Osteoblast (primary cell): ENCODE measurements around the gene NFKB1. TPM values are rescaled to one million over a fixed set of nuclear protein-coding genes. Genes with fewer than 3 reads are reported as not detected.

Source experiments
- DNase-seq: peaks from one replicate; pipeline ENCODE4 v3.0.0; 2011; ENCODE audit warnings: low spot score, mixed read lengths; ENCODE audit not compliant: insufficient read length; ENCODE audit errors: missing footprints
- H2AFZ ChIP-seq: 2 replicates; pipeline ENCODE4 v1.6.0; 2011; ENCODE audit warnings: mild to moderate bottlenecking, low read length
- H3K27ac ChIP-seq: 2 replicates; pipeline ENCODE4 v1.5.1; 2011; ENCODE audit warnings: mild to moderate bottlenecking, low read depth, low read length, moderate library complexity
- H3K27me3 ChIP-seq: 2 replicates; pipeline ENCODE4 v1.6.0; 2012; ENCODE audit warnings: mild to moderate bottlenecking, control low read depth, inconsistent platforms, low read length, moderate library complexity; ENCODE audit not compliant: insufficient read depth
- H3K36me3 ChIP-seq: 2 replicates; pipeline ENCODE4 v1.5.1; 2011; ENCODE audit warnings: mild to moderate bottlenecking, low read length, control low read depth, moderate library complexity; ENCODE audit not compliant: insufficient read depth
- H3K4me1 ChIP-seq: 2 replicates; pipeline ENCODE4 v1.5.1; 2011; ENCODE audit warnings: mild to moderate bottlenecking, low read length, control low read depth, moderate library complexity; ENCODE audit not compliant: insufficient read depth
- H3K4me2 ChIP-seq: 2 replicates; pipeline ENCODE4 v1.6.0; 2011; ENCODE audit warnings: mild to moderate bottlenecking, low read length; ENCODE audit not compliant: insufficient read depth
- H3K4me3 ChIP-seq: fragments of 200-600 bp; sonication (generic); 3 replicates; pipeline ENCODE4 v1.5.1; 2012; ENCODE audit warnings: mild to moderate bottlenecking, low read length, inconsistent platforms; ENCODE audit not compliant: insufficient read depth
- H3K79me2 ChIP-seq: 2 replicates; pipeline ENCODE4 v1.6.0; 2012; ENCODE audit warnings: mild to moderate bottlenecking, low read length, control low read depth, inconsistent platforms; ENCODE audit not compliant: insufficient read depth
- H3K9me3 ChIP-seq: 2 replicates; pipeline ENCODE4 v1.5.1; 2011; ENCODE audit warnings: low read depth, low read length, control low read depth
- H4K20me1 ChIP-seq: 2 replicates; pipeline ENCODE4 v1.6.0; 2012; ENCODE audit warnings: mild to moderate bottlenecking, low read length, control low read depth; ENCODE audit not compliant: insufficient read depth
- CTCF ChIP-seq: IDR thresholded peaks from 2 replicates; pipeline ENCODE4 v1.5.1; 2011; ENCODE audit warnings: mild to moderate bottlenecking, low read depth, low read length, moderate library complexity; ENCODE audit errors: extremely low read depth
- total RNA-seq: library from RNA; depleted of rRNA; stranded (reverse); fragments of >200 nt; gene quantifications from 2 replicates; pipeline ENCODE4 v1.2.3, GENCODE V29; 2012

Gene NFKB1
- total RNA-seq, 1 donor = 27.1 TPM

- Histone ChIP-seq H3K36me3 (no peaks in the 10 kb centered on the region), H3K4me3 (no peak overlapping the region), H4K20me1 (peaks cover 9% of the 10 kb centered on the region), H3K9me3 (no peaks in the 10 kb centered on the region), H3K4me1 (peaks cover 13% of the 10 kb centered on the region), H3K27ac (no peak overlapping the region), H3K27me3 (no peaks in the 10 kb centered on the region), H3K79me2 (no peaks in the 10 kb centered on the region), H2AFZ (no peak overlapping the region), H3K4me2 (no peak overlapping the region)
- no peak for DNase-seq
- no peak for TF ChIP-seq CTCF
These were observed 56.5 kb downstream of the NFKB1 start for GRCh38 chr4:102557636-102558035.

- H3K79me2 ChIP-seq = no peaks in the 10 kb centered on the region
- no peak for DNase-seq
- peaks cover 14% of the 10 kb centered on the region for H4K20me1 ChIP-seq
- H3K9me3 ChIP-seq = no peaks in the 10 kb centered on the region
- TF ChIP-seq CTCF = no peak
- peaks cover 9% of the 10 kb centered on the region for H3K4me1 ChIP-seq
- H3K36me3 ChIP-seq = no peaks in the 10 kb centered on the region
- H3K27me3 ChIP-seq = no peaks in the 10 kb centered on the region
- peak overlapping the region; percentile 0 for H3K4me2 ChIP-seq
- no peak overlapping the region for H3K4me3 ChIP-seq
- no peak overlapping the region for H3K27ac ChIP-seq
- no peak overlapping the region for H2AFZ ChIP-seq
These were observed 59.0 kb downstream of the NFKB1 start for GRCh38 chr4:102560115-102560514.

GRCh38 chr4:102560571-102561341 lies 59.6 kb downstream of the NFKB1 start:
- peaks cover 13% of the 10 kb centered on the region for H4K20me1 ChIP-seq
- no peak for TF ChIP-seq CTCF

GRCh38 chr4:102563000-102563399 lies 61.8 kb downstream of the NFKB1 start:
- H3K27ac ChIP-seq = no peak overlapping the region
- H3K36me3 ChIP-seq = peaks cover 6% of the 10 kb centered on the region
- H2AFZ ChIP-seq = no peak overlapping the region
- TF ChIP-seq CTCF = no peak
- no peak overlapping the region for H3K4me3 ChIP-seq
- no peaks in the 10 kb centered on the region for H3K9me3 ChIP-seq
- no peaks in the 10 kb centered on the region for H3K27me3 ChIP-seq
- H3K4me2 ChIP-seq = no peak overlapping the region
- DNase-seq = no peak
- H3K79me2 ChIP-seq = peaks cover 2% of the 10 kb centered on the region
- H4K20me1 ChIP-seq = peaks cover 13% of the 10 kb centered on the region
- peaks cover 9% of the 10 kb centered on the region for H3K4me1 ChIP-seq

More at GRCh38 chr4:102560571-102561341, 59.6 kb downstream of the NFKB1 start:
- Histone ChIP-seq H3K4me3 (no peak overlapping the region), H3K9me3 (no peaks in the 10 kb centered on the region), H3K79me2 (no peaks in the 10 kb centered on the region), H3K27me3 (no peaks in the 10 kb centered on the region), H3K4me1 (peaks cover 9% of the 10 kb centered on the region), H3K27ac (no peak overlapping the region), H3K36me3 (no peaks in the 10 kb centered on the region), H2AFZ (no peak overlapping the region), H3K4me2 (no peak overlapping the region)
- no peak for DNase-seq
